HG03135 (cell line): ENCODE measurements around the gene CIZ1.
"Not testable (repeated sequence)": the region's sequence is repeated elsewhere in the genome, so short reads cannot be mapped to it uniquely, and the experiment has no call there.

Experiments used
- ATAC-seq: cut with Tn5 transposase; IDR thresholded peaks from one replicate; pipeline ENCODE4 v1.9.1; 2021; ENCODE audit warnings: mild to moderate bottlenecking, moderate library complexity; ENCODE audit not compliant: unreplicated experiment

Gene CIZ1

GRCh38 chr9:128192601-128193371 lies 1.4 kb upstream of the CIZ1 start:
- ATAC-seq, result peak; percentile 55

- peak; percentile 23 for ATAC-seq
These were observed 611 bp downstream of the CIZ1 start for GRCh38 chr9:128190516-128191405.

DNA sequence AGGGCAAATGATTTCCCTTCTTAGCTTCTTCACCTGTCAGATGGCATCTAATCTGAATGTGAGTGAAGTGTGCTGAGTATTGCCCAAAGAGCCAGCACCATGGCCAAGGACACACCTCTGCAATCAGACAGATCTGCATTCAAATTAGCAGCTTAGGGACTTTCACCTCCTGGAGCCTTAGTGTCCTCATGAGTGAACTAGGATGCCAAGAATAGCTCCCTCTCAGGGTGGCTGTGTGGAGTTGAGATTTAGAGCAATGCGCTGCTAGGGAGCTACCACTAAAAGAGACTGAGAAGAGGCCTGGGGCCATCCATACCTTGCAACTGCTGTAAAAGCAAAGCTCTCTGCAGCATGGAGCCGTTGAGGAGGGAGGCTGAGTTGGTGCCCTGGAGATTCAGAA lies 1.4 kb downstream of the CIZ1 start:
- ATAC-seq, result no peak

- ATAC-seq, result no peak
These were observed 3.2 kb downstream of the CIZ1 start for GRCh38 chr9:128188209-128188608.

DNA sequence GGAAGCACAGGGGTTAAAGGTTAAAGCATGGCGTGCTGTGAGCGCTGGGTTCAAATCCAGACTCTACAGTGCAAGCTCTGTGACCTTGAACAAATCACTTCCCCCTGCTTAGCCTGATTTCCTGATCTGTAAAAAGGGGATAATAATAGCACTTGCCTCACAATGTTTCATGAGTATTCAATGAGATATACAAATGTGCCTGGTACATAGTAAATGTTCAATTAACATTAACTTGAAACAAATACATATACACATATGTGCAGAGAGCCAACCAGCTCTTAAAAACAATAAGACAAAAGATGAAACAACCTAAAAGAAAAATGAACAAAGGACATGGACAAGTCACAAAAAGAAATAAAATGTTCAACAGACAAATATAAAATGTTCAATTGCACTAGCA lies 4.0 kb downstream of the CIZ1 start:
- ATAC-seq, result no peak

GRCh38 chr9:128185979-128186965 lies 5.1 kb downstream of the CIZ1 start:
- ATAC-seq, result no peak

DNA sequence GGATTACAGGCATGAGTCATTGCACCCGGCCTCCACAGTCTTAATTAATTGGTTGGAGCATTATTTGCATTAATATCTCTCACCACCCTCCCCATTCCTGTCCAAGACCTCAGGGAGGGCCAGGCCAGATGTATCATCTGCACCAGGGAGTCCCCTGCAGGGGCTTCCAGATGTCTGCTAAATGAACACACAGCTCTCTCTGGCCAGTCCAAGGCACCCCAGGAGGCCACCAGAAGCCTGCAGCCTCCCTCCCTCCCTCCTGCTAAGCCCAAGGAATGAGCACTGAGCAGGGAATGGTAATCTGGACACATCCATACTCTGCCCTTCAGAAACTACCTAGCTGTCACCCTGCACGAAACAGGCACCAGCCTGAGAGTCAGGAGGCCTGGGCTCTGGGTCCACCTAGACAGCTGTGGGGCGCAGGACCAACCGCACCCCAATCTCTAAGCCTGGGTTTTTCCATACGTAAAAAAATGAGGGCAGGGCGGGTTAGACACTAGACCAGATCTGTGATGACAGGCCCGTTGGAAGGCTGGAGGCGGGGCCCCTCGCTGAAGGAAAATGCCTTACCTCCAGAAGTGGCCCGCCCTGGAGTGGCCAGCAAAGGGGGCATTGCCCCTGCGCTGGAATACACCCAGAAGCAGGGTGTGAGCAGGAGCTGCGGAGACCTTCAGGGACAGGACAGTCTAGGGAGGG lies 8.3 kb downstream of the CIZ1 start:
- no peak for ATAC-seq

GRCh38 chr9:128181480-128181879 lies 9.9 kb downstream of the CIZ1 start:
- ATAC-seq, result not testable (repeated sequence)

GRCh38 chr9:128180447-128180846 lies 10.9 kb downstream of the CIZ1 start:
- no peak for ATAC-seq

- no peak for ATAC-seq
These were observed 11.4 kb downstream of the CIZ1 start for GRCh38 chr9:128180001-128180400.

- ATAC-seq, result no peak
These were observed 12.5 kb downstream of the CIZ1 start for GRCh38 chr9:128178806-128179431.

GRCh38 chr9:128175726-128176125 lies 15.6 kb downstream of the CIZ1 start:
- no peak for ATAC-seq

- no peak for ATAC-seq
These were observed 16.2 kb downstream of the CIZ1 start for GRCh38 chr9:128175102-128175563.

DNA sequence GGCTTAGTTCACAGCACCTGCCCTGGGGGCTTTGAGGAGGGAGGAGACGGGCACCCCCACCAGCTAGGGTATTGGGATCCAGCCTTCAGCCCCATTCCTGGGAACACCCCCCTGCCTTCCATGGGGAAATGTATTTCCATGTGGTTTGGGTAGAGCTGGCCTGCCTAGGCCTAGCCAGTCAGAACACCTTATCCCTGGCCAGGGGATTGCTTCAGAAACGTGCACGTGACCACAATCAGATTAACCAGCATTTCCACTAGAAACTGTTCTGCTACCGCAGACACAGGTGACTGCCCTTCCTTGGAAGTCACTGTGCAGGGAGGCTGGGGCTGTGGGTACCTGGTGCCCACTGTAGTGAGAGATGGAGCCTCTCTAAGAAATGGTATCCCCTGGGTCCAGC lies 17.3 kb downstream of the CIZ1 start:
- no peak for ATAC-seq

DNA sequence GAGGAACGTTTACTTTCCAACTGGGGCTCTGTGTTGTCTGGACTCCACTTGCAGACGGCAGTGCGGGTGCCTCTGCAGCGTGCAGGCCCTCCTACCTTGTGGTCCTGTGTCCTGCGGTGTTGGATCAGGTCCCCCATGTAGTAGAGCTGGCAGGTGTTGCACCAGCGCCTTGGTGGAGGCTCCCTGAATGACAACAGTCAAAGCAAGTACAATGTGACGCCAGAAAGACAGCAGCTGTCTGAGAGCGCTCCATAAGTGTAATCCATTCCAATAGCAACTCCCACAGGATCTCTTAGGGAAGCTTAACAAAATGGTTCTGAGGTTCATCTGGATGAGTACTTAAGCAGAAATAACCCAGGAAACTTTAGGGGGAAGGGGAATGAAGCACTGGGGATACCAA lies 21.4 kb downstream of the CIZ1 start:
- ATAC-seq, result no peak

DNA sequence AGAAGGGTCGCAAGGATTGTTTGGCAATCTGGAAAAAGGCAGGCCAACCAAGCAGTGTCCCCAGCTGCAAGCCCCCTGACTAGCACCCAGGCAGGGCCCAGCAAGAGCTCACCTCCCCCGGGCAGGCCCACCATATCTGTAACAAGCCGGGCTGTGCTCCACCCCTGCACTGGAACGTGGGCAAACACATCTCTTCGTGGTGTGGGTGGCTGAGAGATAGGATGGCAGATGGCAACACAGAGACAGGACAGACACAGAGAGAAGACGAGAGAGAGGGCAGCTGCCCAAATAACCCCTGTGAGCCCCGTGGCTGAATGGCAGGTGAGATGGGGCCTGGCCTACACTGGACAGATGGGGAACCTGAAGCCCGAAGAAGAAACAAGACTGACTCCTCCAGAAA lies 21.9 kb downstream of the CIZ1 start:
- no peak for ATAC-seq

DNA sequence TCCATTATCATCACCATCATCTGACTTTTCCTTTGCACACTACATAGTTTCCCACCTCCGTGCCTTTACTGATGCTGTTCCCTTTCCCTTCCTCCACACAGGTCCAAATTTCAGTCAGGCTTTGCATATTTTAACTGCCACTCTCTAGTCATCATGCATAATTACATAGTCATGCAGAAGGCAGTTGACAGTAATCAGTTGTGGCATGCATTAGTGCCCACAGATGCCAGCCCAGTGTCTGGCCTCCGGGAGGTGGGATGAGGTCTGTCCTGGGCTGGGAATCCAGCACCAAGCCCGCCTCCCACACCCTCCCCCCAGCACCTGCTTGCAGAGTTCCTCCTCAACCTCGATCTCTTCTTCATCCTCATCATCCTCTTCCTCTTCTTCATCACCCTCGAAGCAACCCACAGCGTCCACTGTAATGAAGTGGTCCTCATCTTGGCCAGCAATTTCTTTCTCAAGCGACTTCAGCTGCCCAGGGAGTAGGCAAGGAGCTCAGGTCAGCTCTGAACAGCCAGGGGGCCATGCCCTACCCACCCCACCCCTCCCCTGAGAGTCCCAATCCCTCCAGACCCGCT lies 22.6 kb downstream of the CIZ1 start:
- no peak for ATAC-seq

- ATAC-seq, result no peak
These were observed 24.2 kb downstream of the CIZ1 start for GRCh38 chr9:128167209-128167608.

GRCh38 chr9:128166169-128166568 lies 25.2 kb downstream of the CIZ1 start:
- ATAC-seq, result no peak
